GM19463 (cell line): ENCODE results near the gene USP6NL.

ENCODE experiments used
- ATAC-seq: cut with Tn5 transposase; IDR thresholded peaks from one replicate; pipeline ENCODE4 v1.9.1; 2021; ENCODE audit warnings: mild to moderate bottlenecking, moderate library complexity; ENCODE audit not compliant: unreplicated experiment

USP6NL gene

GRCh38 chr10:11594589-11595394 is 16.7 kb downstream of the USP6NL start:
- peak; percentile 30 for ATAC-seq

- ATAC-seq: no peak
Observed at GRCh38 chr10:11593612-11594011, 17.8 kb downstream of the USP6NL start.

DNA sequence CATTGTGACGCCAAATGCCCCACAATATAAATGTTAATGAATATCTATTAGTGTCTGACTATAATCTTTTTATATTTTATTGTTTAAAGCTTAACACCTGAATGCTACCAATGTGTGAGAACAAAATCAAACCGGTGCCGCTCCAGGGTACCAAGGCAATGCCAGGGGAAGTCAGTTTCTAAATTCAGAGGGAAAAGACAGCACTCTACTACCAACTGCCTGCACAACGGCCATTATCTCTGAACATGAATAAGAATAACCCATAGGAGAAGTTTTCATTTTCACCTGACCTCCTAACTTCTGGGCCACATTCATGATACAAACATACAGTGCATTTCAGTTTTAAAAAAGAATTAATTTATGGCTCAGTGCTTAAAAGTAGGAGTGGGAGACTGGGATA is 21.7 kb downstream of the USP6NL start:
- no peak for ATAC-seq

DNA sequence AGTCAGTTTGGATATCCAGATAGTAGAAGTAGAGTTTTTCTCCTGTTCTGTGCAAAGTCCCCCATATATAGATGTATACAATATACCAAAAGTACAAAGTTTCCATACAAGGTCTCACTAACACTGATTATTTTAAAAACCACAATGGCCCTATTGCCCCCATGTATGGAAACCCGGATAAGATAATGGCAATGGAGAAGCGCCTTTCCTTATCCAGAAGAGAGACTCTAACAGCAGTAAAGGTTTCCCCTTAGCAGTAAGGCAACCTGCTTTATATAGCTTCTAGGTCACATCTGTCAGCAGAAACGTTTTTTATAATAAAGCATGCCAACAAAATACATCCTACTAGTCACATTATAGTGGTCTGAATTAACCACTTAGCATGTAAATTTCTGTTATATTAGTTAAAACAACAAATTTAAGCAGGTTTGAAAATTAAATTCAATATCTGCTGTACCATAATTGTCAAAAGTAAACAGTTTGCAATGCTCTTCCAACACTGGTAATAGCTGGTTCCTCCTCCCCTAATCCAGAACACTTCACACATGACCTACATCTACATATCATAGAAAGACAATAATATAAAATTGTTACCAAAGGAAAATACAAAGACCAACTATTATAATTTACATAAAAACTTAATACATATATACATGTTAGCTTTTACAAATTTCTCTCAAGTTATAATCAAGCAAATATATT is 22.4 kb downstream of the USP6NL start:
- ATAC-seq: no peak

DNA sequence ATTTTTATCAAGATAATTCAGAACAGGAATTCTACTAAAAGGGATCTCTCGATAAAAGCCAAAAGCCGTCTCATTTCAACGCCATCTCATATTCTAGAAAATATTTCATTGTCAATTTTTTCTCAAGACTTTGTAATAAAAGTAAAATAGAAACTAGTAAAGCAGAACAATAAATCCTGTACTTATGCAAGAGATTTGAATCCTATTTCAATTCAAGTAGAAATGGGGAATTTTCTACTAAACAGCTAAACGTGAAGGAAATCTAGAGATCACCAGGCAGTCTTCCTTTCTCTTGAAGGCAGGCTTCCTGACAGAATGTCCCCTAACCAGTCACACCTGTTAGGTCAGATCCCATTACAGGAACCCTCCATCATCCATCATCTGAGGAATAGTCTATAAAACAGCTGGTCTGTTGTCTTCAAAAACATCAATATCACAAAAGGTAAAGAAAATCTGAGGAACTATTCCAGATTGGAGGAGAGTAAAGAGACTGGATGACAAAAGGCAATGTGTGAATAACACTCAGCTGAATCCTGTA is 23.7 kb downstream of the USP6NL start:
- ATAC-seq: no peak

DNA sequence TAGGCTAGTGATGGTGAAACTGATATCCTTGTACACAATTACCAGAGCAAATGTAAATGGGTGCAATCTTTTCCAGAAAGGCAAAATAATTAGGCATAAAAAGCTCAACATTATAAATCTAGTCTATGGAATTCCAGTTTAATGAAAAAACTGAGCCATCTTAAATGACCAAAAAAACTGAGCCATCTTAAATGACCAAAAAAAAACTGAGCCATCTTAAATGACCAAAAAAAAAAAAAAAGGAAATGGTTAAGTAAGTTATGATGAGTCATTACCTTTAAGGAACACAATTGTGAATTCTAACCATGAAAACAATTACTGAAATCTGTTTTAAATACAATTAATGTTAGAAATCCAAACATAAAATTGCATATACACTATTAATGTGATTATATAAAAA is 25.3 kb downstream of the USP6NL start:
- no peak for ATAC-seq

GRCh38 chr10:11581213-11581612 is 30.2 kb downstream of the USP6NL start:
- ATAC-seq: no peak

DNA sequence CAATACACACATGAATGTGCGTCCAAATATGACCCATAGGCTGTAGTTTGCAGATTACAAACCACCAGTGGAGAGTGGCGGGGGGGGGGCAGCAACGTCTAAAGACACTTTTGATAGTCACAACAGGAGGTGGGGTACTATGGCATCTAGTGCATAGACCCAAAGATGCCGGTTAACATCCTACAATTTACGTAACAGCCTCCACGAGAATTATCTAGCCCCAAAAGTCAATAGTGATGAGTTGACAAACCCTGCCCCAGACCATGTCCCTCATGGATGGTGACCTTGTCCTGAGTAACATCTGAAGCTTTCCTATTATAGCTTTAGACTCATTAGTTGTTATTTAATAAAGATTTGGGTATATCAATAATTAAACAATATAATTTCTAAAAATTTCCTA is 31.6 kb downstream of the USP6NL start:
- ATAC-seq: no peak

- peak; percentile 69 for ATAC-seq
Observed at GRCh38 chr10:11578802-11579255, 32.6 kb downstream of the USP6NL start.

- ATAC-seq: no peak
Observed at GRCh38 chr10:11576092-11576809, 35.2 kb downstream of the USP6NL start.

DNA sequence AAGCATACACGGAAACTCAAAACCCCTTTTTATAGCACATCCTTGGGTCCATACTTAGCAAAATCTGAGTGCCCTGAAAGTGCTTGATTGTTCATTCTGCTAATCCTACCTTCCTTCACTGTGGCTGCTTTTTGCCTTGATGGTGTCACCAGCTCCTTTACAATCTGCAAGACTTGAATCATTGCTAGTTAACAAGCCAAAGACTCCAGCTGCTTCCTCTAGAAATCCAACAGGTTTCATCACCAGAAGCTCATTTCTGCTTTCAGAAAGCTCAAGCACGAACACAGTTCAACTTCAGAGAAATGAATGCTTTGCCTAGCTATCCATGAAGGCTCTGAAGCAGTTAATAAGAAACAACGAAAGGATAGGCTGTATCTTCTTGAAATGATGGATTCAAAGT is 38.0 kb downstream of the USP6NL start:
- no peak for ATAC-seq

- no peak for ATAC-seq
Observed at GRCh38 chr10:11570751-11571150, 40.7 kb downstream of the USP6NL start.

DNA sequence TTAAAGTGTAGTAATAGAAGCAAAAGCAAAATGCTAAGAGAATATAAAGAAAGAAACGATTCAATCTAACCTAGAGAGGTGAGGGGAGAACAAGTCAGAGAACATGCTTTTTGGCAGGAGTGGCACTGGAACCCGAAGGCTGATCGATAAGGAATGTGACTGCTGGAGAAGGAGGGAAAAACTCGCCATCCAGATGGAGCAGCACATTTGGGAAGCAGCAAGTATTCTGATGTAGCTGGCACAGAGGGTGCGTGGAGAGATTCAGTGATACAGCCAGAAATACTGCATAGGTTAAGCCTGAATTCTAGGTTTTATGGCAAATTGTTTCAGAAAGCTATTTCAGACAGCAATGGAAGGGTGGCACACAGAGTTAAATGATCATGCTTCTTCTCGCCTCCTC is 42.0 kb downstream of the USP6NL start:
- ATAC-seq: no peak

DNA sequence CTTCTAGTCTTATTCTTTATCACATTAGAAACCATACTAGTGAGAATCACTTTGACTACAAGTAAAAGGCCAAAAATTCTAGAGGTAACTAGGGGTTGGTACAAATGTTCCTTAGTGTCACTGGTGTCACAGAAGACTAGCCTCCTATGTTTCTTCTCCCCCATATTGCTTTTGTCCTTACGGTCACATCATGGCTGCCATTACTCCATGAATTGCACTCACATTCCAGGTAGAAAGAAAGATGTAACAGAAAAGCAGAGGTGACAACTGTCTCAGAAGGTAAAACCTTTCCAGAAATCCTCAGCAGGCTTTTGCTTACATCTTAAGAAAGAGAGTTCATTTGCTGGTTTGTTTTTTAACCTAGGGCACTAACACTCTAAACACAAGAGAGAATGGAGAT is 42.9 kb downstream of the USP6NL start:
- no peak for ATAC-seq

GRCh38 chr10:11564741-11565140 is 46.7 kb downstream of the USP6NL start:
- ATAC-seq: no peak

- ATAC-seq: no peak
Observed at GRCh38 chr10:11563936-11564335, 47.5 kb downstream of the USP6NL start.

GRCh38 chr10:11562888-11563287 is 48.6 kb downstream of the USP6NL start:
- no peak for ATAC-seq

DNA sequence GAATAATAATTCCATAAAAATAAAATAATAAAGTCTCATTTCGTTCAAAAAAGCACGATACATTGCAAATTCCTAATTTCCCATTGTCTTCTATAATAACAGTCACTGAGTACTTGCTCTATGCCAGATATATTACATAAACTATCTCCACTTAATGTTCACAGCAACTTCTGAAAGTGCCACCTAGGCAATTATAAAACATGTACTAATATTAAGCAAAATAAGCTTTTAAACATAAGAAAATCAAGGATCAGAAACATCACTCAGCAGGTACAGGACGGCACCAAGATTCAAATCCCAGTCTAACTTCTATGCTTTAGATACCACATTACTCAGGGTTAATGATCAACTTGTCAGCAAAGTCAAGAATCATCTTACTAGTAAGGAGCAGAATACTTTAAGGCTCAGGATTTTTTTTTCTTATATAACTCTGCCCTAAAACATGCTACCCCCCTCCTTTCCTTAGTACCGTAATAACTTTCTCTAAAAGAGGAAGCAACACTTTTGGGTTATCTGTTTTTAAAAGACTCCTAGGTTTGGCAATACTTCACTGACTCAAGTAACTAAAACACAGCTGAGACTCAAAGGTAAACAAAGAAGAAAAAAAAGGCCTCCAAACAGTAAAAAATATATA is 51.3 kb downstream of the USP6NL start:
- ATAC-seq: peak; percentile 88

DNA sequence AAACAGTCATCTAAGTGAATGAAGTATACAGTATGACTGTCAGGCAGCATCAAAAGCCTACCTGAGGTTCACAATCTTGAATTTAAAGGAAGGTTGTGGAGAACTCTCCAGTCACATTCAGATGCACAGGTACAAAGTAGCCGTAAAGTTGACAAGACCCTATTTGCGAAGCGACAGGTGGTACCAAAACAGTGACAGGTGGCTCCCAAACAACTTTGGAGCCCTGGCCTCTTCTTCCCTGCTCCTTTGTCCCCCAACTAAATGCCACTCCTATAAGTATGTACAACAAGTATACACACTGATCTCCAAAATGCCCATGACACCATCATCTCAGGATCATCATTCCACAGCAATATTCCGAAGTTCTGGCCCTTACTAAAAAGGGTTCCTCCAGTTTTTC is 53.5 kb downstream of the USP6NL start:
- no peak for ATAC-seq

- no peak for ATAC-seq
Observed at GRCh38 chr10:11557513-11557912, 53.9 kb downstream of the USP6NL start.

DNA sequence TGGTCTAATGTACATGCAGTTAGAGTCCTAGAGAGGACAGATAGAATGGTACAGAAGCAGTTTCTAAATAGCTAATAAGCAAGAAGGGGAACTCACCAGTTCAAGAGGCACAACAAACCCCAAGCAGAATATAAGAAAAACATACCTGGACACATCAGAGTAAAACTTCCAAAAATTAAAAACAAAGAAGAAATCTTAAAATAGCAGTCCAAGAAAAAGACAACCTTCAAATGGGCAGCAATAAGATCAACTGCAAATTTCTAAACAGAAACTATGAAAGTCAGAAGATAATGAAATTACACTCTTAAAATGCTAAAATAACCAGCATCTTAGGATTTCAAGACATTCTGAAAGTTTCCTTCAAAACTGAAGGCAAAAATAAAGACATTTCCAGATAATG is 55.9 kb downstream of the USP6NL start:
- ATAC-seq: no peak
